ENCODE data around the gene CENPX. TPM values are rescaled to one million over a fixed set of nuclear protein-coding genes. Genes with fewer than 3 reads are reported as not detected.

The CENPX gene
- polyA plus RNA-seq, 3 donors = 28.8 to 47.2 (median 40.8) TPM

DNA sequence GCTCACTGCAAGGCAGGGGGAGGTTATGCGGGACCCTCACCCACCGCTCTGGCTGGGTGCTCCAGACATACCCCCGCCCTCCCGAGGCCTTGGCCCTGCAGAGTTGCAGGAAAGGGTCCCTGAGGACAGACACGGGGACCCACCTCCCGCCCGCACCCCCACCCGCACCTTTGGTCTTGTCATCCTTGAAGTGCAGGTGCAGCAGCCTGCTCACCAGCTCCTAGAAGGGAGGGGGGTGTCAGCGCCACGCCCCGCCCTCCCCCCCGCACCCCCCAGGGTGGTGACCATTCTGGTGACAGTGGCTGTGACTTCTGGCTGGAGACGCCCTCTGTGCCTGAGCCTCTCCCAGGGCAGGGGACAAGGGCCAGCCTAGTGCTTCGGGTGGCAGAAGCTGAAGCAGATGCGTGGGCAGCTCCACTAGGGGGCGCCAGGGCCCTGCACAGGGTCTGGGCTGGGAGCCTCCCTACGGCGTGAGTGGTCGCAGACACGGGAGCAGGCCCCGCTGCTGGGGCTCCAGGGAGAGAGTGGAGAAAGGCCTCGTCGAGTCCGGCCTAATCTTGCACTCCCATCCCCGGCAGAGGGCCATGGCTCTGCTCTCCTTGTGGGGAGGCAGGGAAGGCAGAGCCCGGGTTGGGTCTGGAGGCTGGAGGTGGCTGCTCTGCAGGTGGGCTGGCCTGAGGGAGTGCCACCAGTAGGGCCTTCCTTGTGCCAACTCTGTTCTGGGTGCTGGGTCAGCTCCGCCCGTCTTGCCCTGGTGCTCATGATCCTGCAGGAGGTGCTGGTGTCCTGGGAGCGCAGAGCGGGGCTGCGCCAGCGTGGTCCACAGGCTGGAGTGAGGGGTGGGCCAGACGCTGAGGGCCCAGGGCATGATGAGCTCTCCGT, 2.7 kb downstream of the CENPX start:
- DNase-seq (ENCODE audit: extremely low read depth in 1 of 11, low read depth in 9 of 11, low spot score in 4 of 11) = no peak

DNA sequence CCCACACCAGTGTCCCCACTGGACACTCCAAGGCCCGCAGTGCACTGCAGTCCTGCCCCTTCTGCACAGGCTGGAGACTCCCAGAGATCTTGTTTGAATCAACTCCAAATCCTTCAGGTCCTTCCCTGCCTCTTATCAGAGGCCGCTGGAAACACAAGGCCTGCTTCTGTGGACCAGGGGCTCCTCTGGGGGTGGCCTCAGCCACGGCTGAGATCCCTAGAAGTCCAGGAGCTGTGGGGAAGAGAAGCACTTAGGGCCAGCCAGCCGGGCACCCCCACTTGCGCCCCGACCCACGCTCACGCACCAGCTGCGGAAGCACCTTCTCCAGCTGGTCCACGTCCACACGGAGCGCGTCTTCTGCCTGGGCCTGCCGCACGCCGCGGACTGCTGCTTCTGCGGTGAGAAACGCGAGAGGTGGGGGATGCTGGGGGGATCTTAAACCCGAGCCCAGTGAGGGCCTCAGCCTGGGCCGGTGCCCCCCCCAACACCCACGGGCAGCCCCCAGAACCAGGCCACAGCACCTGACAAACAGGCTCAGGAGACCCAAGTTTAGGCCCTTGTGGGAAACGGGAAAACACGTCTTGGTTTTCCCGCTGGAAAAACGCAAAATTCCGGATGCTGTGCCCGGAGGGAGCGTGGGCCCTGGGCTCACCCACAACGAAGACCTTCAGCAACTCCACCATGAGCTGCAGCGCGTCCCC, 3.5 kb downstream of the CENPX start:
- DNase-seq (ENCODE audit: extremely low read depth in 1 of 11, low read depth in 9 of 11, low spot score in 4 of 11) = no peak

DNA sequence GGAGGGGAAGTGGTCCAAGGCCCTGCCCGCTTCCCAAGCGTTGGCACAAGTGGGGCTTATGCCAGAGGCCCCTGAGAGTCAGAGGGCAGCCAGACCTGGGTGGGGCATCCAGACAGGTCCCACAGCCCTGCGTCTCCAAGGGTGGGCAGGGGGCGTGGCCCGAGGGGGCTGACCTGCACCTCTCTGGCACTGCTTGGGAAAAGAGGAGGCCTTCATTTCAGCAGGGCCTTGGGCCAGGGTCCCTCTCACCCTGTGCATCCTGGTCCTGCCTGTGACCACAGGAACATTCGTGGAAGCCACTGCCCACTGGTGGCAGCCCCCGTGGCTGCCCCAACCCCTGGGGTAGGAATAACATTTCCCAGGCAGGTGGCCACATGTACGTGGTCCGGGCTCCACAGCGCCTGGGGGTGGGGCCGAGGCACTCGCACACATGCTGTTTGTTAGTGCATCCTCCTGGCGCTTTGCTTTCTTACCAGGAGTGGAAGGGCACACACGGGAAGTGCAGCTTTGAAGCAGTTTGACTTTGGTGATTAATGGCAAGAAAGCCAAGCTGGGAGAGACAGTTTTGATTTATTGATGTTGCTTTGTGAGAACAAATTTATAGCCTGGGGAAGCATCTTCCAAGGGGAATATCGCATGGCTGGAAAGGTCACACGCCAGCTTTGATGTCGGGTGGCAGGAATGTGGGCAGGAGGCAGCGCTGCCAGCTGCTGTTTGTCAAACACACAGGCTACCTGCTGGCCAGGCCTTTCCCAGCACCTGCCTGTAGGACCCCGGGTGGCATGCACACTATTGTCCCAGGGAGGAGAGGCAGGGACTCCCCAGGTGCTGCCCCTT, 4.3 kb downstream of the CENPX start:
- DNase-seq (ENCODE audit: extremely low read depth in 1 of 11, low read depth in 9 of 11, low spot score in 4 of 11) = no peak

DNA sequence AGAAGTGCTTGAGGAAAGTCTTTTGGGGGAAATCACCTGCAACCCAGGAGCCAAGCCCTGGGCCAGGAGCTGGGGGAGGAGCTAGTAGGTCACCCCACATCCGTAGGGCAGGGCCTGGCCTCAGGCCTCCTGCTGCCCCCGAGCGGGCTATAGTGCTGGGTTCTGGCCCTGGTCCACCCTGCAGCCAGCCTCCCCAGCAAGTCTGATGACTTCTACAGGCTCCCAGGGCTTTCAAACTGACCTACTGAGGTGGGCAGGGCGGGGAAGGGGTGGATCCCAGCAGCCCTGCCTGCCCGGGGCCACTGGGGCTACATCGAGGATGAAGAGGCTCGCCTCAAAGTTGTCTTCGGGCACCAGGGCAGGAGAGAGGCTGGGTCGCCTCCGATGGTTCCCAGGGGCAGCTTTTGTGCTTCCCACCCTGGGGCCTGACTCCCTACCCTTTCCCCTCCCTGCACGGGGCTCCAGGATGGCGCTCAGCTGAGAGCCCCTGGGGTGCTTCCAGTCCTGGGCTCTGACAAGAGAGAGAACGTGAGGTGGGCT, 5.0 kb downstream of the CENPX start:
- DNase-seq (ENCODE audit: extremely low read depth in 1 of 11, low read depth in 9 of 11, low spot score in 4 of 11) = no peak

DNA sequence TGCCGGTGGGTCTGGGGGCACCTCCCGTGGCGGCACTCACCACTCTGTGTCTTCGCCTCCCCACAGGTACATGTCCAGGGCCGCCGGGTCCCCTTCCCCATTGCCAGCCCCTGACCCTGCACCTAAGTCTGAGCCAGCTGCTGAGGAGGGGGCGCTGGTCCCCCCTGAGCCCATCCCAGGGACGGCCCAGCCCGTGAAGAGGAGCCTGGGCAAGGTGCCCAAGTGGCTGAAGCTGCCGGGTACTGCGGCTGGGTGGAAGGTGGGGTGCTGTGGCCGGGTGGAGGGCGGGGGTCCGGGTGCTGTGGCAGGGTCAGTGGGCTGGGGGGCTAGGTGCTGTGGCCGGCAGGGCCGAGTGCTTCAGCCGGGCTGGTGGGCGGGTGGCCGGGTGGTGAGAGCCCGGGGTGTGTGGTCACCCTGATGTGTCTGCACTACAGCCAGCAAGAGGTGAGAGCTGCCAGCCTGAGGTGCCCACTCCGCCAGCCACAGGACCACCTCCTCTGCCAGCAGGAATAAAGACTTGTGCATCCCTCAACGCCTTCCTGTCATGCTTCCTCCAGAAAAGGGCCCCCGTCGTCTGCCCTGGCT, 5.7 kb downstream of the CENPX start:
- no peak for DNase-seq (ENCODE audit: extremely low read depth in 1 of 11, low read depth in 9 of 11, low spot score in 4 of 11)

DNA sequence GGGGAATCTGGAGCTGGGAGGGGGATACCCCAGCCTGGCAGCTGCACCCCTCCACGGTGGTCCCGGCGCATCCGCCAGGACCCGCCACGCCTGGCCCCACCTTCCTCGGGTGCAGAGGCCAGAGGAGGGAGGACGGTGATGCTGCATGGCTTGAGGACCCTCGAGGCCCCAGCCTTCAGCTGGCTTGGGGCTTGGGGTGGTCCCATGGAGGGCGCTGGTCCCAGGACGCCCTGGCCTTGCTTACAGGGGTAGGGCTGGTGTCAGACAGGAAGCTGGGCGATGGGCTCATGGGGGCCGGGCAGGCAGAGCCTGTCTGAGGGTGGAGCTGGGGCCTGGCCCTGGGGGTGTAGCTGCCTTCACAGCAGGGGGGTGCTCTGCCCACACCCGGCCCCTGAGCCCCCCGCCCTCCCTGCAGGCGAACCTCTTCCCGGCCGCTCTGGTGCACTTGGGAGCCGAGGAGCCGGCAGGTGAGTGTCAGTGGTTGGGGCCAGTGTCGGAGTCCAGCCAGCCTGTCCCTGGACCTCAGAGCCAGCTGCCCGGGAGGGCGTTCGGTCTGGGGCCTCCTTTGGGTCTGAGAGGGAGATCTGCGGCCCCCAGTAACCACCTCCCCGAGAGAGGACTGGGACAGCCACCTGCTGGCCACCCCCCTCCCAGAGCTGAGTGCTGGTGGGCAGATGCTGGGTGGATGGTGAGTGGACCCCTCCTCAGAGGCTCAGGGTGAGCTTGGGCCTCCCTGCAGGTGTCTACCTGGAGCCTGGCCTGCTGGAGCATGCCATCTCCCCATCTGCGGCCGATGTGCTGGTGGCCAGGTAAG, 6.4 kb downstream of the CENPX start:
- no peak for DNase-seq (ENCODE audit: extremely low read depth in 1 of 11, low read depth in 9 of 11, low spot score in 4 of 11)

DNA sequence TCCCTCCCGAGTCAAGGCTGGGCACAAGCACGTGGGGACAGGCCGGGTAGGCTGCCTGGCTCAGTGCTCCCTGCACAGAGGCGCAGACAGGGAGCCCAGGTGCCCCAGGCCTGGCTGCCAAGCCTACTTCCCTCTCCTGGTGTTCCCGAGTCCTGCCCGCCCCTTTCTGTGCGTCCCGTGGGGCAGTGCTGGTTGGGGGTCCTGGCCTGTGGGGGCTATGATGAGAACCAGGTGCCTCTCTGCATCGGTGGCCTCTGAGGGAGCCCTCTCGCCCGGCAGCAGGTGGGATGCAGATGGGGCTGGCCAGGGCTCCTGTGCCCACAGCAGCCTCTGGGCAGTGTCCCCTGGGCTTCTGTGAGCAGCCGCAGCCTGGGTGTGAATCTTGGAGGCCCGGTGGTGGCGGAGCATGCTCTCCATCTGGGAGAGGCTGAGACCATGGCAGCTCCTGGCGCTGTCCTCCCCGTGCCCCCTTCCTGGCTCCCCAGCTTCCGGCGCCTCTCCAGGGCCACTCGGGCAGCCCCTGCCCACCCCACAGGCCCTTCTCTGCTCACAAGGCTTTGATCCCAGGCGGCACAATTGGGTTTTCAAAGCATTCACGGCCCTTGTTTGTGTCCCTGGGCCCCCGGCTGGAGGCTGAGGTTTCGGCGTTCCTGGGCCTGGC, 7.2 kb downstream of the CENPX start:
- no peak for DNase-seq (ENCODE audit: extremely low read depth in 1 of 11, low read depth in 9 of 11, low spot score in 4 of 11)

DNA sequence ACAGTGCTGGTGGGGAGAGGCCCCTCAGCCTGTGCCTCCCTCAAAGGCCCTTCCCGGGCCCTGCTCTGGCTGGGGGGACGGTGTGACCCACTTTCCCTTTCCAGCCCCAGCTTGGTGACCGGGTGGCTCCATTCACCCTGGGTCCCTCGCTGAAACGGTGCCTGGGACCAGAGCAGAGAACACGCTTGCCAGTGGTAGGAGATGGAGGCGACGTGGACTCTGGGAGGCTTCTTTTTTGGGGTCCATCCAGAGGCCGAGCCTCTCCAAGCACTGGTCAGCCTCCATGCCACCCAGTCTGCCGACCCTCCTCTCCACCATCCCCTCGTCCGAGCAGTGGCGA, 7.7 kb downstream of the CENPX start:
- DNase-seq (ENCODE audit: extremely low read depth in 1 of 11, low read depth in 9 of 11, low spot score in 4 of 11) = no peak

DNA sequence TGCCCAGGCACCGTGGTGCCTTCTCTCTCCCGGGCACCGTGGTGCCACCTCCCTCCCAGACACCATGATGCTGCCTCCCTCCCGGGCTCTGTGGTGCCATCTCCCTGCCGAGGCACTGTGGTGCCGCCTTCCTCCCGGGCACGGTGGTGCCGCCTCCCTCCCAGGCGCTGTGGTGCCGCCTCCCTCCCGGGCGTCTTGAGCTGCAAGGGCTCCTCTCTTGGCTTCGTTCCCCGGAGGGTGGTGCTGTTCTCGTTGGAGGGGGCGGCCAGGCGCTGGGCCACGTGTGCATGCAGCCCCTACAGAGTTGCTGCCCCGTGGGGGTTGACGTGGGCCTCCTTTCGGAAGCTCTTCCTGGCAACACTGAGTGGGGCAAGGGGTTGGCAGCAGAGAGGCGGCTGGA, 8.2 kb downstream of the CENPX start:
- no peak for DNase-seq (ENCODE audit: extremely low read depth in 1 of 11, low read depth in 9 of 11, low spot score in 4 of 11)

DNA sequence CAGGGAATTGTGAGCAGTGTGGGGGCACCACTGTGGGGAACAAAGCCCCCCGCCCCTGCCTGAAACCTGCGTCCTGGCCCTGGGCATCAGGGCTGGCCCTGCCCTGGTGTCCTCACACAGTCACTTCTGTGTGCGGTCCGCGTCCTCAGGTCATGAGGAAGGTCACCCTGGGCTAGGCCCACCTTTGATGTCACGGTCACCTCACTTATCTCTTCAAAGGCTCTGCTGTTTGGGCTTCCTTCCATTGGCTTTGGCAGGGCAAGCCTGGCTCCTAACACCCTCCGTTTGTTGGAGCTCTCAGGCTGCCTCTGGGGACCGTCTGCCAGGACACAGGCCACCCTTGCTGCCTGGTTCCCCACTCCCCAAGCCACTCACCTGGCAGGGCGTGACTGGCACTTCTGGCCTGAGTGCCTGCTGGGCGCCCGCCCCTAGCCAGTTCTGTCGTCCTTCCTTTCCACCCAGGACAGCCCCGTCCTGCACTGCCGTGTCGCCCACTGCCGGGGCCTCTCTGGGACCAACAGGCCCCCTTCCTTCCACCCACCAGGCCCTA, 8.8 kb downstream of the CENPX start:
- DNase-seq (ENCODE audit: extremely low read depth in 1 of 11, low read depth in 9 of 11, low spot score in 4 of 11) = no peak

DNA sequence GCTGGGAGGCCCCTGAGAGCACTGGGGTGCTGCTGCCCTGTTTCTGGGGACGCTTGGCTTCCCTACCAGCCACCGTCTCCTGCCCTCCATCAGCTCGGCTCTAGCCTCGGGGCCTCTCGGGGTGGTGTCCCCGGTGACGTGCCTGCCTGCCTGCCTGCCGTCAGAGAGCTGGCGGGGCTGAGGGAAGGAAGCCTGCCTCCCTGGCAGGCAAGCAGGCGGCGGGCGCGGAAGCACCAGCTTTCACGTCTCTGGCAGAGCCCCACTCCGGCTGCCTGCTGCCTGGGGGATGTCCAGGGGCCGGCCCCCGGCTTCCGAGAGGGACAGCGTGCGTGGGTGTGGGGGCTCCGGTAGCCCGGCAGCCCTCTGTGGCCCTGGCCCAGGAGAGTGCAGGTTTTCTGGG, 9.3 kb downstream of the CENPX start:
- DNase-seq (ENCODE audit: extremely low read depth in 1 of 11, low read depth in 9 of 11, low spot score in 4 of 11) = no peak

DNA sequence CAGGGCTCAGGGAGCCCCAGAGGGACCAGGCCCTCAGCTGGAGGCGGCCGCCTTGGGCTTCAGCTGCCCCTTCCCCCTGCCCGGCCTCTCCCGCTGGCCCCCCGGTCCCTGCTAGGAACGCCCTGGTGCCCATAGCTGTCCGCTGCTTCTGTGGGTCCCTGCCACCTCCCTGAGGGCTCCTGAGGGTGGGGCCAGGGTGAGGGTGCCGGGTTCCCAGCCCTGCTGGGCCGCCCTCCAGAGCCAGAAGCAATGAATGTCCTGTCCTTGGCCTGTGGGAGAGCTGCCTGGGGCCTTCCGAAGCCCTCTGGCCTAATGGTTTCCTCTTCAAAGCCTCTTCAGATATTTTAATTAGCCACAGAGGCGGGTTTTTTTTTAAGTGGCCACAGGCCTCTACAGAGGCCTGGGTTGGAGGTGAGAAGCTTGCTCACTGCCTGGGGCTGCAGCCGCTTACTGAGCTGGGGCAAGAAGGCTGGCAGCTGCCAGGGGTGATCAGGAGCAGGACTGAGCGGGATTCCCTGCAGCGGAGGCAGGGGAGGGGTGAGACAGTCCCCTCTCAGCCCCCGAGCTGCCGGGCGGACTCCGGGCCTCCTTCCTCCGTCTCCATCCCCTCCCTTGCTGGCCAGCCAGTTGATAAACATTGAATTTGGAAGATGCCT, 9.9 kb downstream of the CENPX start:
- no peak for DNase-seq (ENCODE audit: extremely low read depth in 1 of 11, low read depth in 9 of 11, low spot score in 4 of 11)

DNA sequence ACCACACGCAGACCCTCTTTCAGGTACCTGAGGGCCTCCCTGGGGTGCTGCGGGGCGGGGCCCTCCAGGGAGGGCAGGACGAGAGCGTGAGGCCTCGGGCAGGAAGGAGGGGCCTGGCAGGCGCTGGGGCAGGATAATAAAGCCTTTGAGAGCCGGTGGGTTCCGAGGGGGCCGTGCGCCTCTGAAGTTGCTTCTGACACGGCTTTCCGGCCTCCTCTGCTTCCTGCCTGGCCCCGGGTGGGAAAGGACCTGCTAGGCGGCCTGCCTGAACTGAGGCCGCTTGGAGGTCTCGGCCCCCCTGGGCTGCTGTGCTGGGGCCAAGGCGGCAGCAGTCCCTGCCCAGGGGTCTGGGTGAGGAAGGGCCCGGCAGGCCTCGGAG, 10.4 kb downstream of the CENPX start:
- DNase-seq (ENCODE audit: extremely low read depth in 1 of 11, low read depth in 9 of 11, low spot score in 4 of 11) = no peak

DNA sequence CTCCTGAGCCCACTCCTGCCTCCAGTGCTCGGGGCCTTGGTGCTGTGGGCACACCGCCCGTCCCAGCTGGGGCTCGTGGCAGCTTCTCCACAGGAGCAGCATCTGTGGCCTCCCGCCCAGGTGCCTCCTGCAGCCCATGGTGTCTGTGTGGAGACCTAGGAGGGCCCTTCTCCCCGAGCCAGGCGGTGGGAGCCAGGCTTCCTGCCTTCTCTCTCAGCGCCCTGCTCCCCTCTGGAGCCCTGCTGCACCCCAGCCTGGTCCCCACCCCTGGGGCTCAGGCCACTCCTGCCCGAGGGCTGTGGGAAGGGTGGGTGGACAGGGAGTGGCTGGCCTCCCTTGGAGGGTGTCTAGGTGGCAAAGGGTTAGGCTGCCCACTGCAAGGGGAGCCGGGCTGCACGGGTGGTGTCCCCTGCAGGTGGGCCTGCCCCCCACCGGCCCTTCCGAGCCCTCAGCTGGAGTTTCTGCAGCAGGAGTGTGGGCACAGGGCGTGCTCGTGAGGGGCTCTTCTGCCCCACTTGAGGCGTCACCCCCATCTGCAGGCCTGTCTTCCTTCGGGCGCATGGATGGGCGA, 11.0 kb downstream of the CENPX start:
- DNase-seq (ENCODE audit: extremely low read depth in 1 of 11, low read depth in 9 of 11, low spot score in 4 of 11) = no peak

DNA sequence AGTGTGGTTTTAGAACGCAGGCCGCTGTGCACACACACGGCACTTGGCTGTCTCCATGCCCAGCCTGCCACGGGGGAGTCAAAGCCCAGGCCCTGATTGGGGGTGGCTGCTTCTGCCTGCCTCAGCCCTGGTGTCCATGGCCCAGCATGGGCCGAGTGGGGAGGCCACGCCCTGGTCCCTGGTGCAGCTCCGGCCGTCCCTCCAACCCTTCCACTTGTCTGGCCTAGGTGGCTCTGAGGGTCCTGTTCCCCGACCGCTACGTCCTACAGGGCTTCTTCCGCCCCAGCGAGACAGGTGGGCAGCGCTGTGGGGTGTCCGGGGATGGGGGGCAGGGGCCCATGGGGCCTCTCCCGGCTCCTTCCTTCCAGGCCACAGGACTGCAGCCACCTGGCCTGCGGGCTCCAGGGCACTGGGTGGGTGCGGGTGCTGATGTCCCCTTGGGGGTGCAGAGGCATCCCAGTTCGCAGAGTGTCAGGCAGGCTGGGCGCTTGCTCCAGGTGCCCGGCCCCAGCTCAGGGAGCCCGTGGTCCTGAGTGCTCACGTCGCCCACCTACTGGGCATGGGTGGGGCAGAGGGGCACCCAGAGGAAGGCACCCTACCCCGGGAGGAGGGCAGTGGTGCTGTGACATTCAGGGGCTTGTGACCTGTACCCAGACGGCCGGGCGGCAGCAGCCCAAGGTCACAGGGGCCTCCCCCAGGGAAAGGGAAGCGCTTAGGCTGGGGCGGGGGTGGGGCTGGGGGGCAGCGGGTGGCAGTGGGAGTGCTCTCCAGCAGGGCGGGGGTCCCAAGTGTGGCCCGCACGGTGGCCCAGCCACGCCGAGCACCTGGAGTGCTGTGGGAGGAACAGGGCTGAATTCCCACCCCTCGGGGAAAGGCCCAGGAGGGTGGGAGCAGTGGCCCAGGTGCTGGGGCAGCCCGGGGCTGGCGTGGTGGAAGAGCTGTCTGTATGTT, 11.8 kb downstream of the CENPX start:
- DNase-seq (ENCODE audit: extremely low read depth in 1 of 11, low read depth in 9 of 11, low spot score in 4 of 11) = no peak

DNA sequence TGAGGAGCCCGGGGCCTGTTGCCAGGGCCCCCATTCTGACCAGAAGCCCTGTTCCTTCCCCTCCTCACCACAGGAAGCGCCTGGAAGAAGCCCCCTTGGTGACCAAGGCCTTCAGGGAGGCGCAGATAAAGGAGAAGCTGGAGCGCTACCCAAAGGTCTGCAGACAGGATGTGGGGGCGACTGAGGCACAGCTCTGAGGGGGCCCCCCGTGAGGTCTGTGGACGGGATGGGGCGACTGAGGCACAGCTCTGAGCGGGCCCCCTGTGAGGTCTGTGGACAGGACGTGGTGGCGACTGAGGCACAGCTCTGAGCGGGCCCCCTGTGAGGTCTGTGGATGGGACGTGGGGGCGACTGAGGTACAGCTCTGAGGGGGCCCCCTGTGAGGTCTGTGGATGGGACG, 13.3 kb downstream of the CENPX start:
- DNase-seq (ENCODE audit: extremely low read depth in 1 of 11, low read depth in 9 of 11, low spot score in 4 of 11) = no peak

All from renal cortex interstitium (tissue), 11 donors.